ENCODE results near the gene CTCFL. TPM values are rescaled to one million over a fixed set of nuclear protein-coding genes. Genes with fewer than 3 reads are reported as not detected.

The CTCFL gene
- total RNA-seq, 1 donor from 2014 or later = not detected

GRCh38 chr20:57482148-57482547 is 42.8 kb downstream of the CTCFL start:
- Histone ChIP-seq H3K4me3 (no peak overlapping the region), H3K9ac (no peak overlapping the region), H3K4me1 (peaks cover 13% of the 10 kb centered on the region), H4K20me1 (ENCODE audit: low read depth) (no peaks in the 10 kb centered on the region), H3F3A (ENCODE audit: low read depth) (no peaks in the 10 kb centered on the region), H3K9me3 (ENCODE audit: low read depth) (no peaks in the 10 kb centered on the region), H2AFZ (replicated peaks) (no peak overlapping the region), H3K4me2 (no peak overlapping the region), H3K79me2 (ENCODE audit: low read depth) (no peaks in the 10 kb centered on the region), H3K36me3 (no peaks in the 10 kb centered on the region), H3K27me3 (no peaks in the 10 kb centered on the region), H3K27ac (no peak overlapping the region)
- Mint-ChIP-seq H3K36me3 (no peaks in the 10 kb centered on the region), H3K4me1 (peaks cover 27% of the 10 kb centered on the region), H3K9me3 (peaks cover 2% of the 10 kb centered on the region), H3K27me3 (ENCODE audit: insufficient read depth, low read depth) (peaks cover 12% of the 10 kb centered on the region), H3K27ac (no peak overlapping the region), H3K4me3 (no peak overlapping the region)
- no peak for DNase-seq (ENCODE audit: low spot score)
- TF ChIP-seq EZH2 (IDR thresholded peaks at IDR 0.05) = no peak
- no peak for TF ChIP-seq EZH2phosphoT487 (IDR thresholded peaks at IDR 0.05)
- TF ChIP-seq CTCF (IDR thresholded peaks at IDR 0.05) = no peak

GRCh38 chr20:57481281-57481711 is 43.6 kb downstream of the CTCFL start:
- H4K20me1 ChIP-seq (ENCODE audit: low read depth) = no peaks in the 10 kb centered on the region
- peaks cover 2% of the 10 kb centered on the region for H3K9me3 Mint-ChIP-seq
- no peak overlapping the region for H3K27ac ChIP-seq
- no peak overlapping the region for H3K27ac Mint-ChIP-seq
- H2AFZ ChIP-seq (replicated peaks) = peak overlapping the region; percentile 85
- H3K79me2 ChIP-seq (ENCODE audit: low read depth) = no peaks in the 10 kb centered on the region
- H3K27me3 Mint-ChIP-seq (ENCODE audit: insufficient read depth, low read depth) = peaks cover 12% of the 10 kb centered on the region
- no peak overlapping the region for H3K4me3 Mint-ChIP-seq
- H3K4me3 ChIP-seq = no peak overlapping the region
- H3F3A ChIP-seq (ENCODE audit: low read depth) = peaks cover 2% of the 10 kb centered on the region
- no peak overlapping the region for H3K9ac ChIP-seq
- no peak for DNase-seq (ENCODE audit: low spot score)
- H3K4me1 Mint-ChIP-seq = peaks cover 27% of the 10 kb centered on the region
- TF ChIP-seq EZH2 (IDR thresholded peaks at IDR 0.05) (no peak), CTCF (IDR thresholded peaks at IDR 0.05) (no peak), EZH2phosphoT487 (IDR thresholded peaks at IDR 0.05) (no peak)
- H3K36me3 ChIP-seq = no peaks in the 10 kb centered on the region
- H3K9me3 ChIP-seq (ENCODE audit: low read depth) = no peaks in the 10 kb centered on the region
- H3K4me2 ChIP-seq = no peak overlapping the region
- no peaks in the 10 kb centered on the region for H3K27me3 ChIP-seq
- no peaks in the 10 kb centered on the region for H3K36me3 Mint-ChIP-seq
- peaks cover 18% of the 10 kb centered on the region for H3K4me1 ChIP-seq

- peaks cover 32% of the 10 kb centered on the region for H3K4me1 Mint-ChIP-seq
- Histone ChIP-seq H4K20me1 (ENCODE audit: low read depth) (no peaks in the 10 kb centered on the region), H3K9ac (no peak overlapping the region), H2AFZ (replicated peaks) (peak overlapping the region; percentile 85), H3K79me2 (ENCODE audit: low read depth) (no peaks in the 10 kb centered on the region), H3K27me3 (no peaks in the 10 kb centered on the region), H3K9me3 (ENCODE audit: low read depth) (no peaks in the 10 kb centered on the region), H3K4me2 (no peak overlapping the region), H3F3A (ENCODE audit: low read depth) (peaks cover 9% of the 10 kb centered on the region), H3K4me1 (peaks cover 22% of the 10 kb centered on the region), H3K4me3 (no peak overlapping the region), H3K36me3 (no peaks in the 10 kb centered on the region), H3K27ac (no peak overlapping the region)
- H3K4me3 Mint-ChIP-seq = no peak overlapping the region
- DNase-seq (ENCODE audit: low spot score) = no peak
- H3K27me3 Mint-ChIP-seq (ENCODE audit: insufficient read depth, low read depth) = peaks cover 13% of the 10 kb centered on the region
- peaks cover 2% of the 10 kb centered on the region for H3K9me3 Mint-ChIP-seq
- H3K27ac Mint-ChIP-seq = no peak overlapping the region
- TF ChIP-seq CTCF (IDR thresholded peaks at IDR 0.05) (no peak), EZH2phosphoT487 (IDR thresholded peaks at IDR 0.05) (no peak), EZH2 (IDR thresholded peaks at IDR 0.05) (no peak)
- no peaks in the 10 kb centered on the region for H3K36me3 Mint-ChIP-seq
Measured at GRCh38 chr20:57480444-57481160, 44.3 kb downstream of the CTCFL start.

Measured in neural progenitor cell (in vitro differentiated cells).